ENCODE data around the gene ENPP1.
A peak's percentile ranks its signal among the peaks of the same experiment; 100 is the strongest.
"Not testable (repeated sequence)": the region's sequence is repeated elsewhere in the genome, so short reads cannot be mapped to it uniquely, and the experiment has no call there.

Gene ENPP1

GRCh38 chr6:131900231-131900630, 92.4 kb downstream of the ENPP1 start:
- no peak for TF ChIP-seq CTCF (IDR thresholded peaks at IDR 0.05; ENCODE audit: low read depth, low read length, missing control alignments)
- no peak for DNase-seq (ENCODE audit: extremely low read depth, low read depth)
- no peak overlapping the region for H3K4me3 ChIP-seq (replicated peaks; ENCODE audit: low read depth, low read length)

GRCh38 chr6:131901326-131901873, 93.6 kb downstream of the ENPP1 start:
- not testable (repeated sequence) for DNase-seq (ENCODE audit: extremely low read depth, low read depth); H3K4me3 ChIP-seq (replicated peaks; ENCODE audit: low read depth, low read length)

- not testable (repeated sequence) for DNase-seq (ENCODE audit: extremely low read depth, low read depth); H3K4me3 ChIP-seq (replicated peaks; ENCODE audit: low read depth, low read length)
Observed at GRCh38 chr6:131903734-131904133, 95.9 kb downstream of the ENPP1 start.

- not testable (repeated sequence) for DNase-seq (ENCODE audit: extremely low read depth, low read depth)
Observed at GRCh38 chr6:131908787-131909186, 101.0 kb downstream of the ENPP1 start.

GRCh38 chr6:131909408-131910218, 101.8 kb downstream of the ENPP1 start:
- H3K4me3 ChIP-seq (replicated peaks; ENCODE audit: low read depth, low read length), result no peak overlapping the region
- peak; percentile 79 for TF ChIP-seq CTCF (IDR thresholded peaks at IDR 0.05; ENCODE audit: low read depth, low read length, missing control alignments)
- DNase-seq (ENCODE audit: extremely low read depth, low read depth), result peak; percentile 74

More at GRCh38 chr6:131908787-131909186, 101.0 kb downstream of the ENPP1 start:
- not testable (repeated sequence) for H3K4me3 ChIP-seq (replicated peaks; ENCODE audit: low read depth, low read length)

GRCh38 chr6:131910219-131910589, 102.4 kb downstream of the ENPP1 start:
- TF ChIP-seq CTCF (IDR thresholded peaks at IDR 0.05; ENCODE audit: low read depth, low read length, missing control alignments), result no peak
- no peak overlapping the region for H3K4me3 ChIP-seq (replicated peaks; ENCODE audit: low read depth, low read length)
- DNase-seq (ENCODE audit: extremely low read depth, low read depth), result no peak

- TF ChIP-seq CTCF (IDR thresholded peaks at IDR 0.05; ENCODE audit: low read depth, low read length, missing control alignments), result no peak
Observed at GRCh38 chr6:131910956-131911355, 103.1 kb downstream of the ENPP1 start.

GRCh38 chr6:131911951-131912350, 104.1 kb downstream of the ENPP1 start:
- no peak for TF ChIP-seq CTCF (IDR thresholded peaks at IDR 0.05; ENCODE audit: low read depth, low read length, missing control alignments)
- no peak overlapping the region for H3K4me3 ChIP-seq (replicated peaks; ENCODE audit: low read depth, low read length)
- no peak for DNase-seq (ENCODE audit: extremely low read depth, low read depth)

More at GRCh38 chr6:131910956-131911355, 103.1 kb downstream of the ENPP1 start:
- no peak overlapping the region for H3K4me3 ChIP-seq (replicated peaks; ENCODE audit: low read depth, low read length)
- DNase-seq (ENCODE audit: extremely low read depth, low read depth), result no peak
